ENCODE results near the gene LRCH4. TPM values are rescaled to one million over a fixed set of nuclear protein-coding genes. Genes with fewer than 3 reads are reported as not detected.
"Not testable (repeated sequence)": the region's sequence is repeated elsewhere in the genome, so short reads cannot be mapped to it uniquely, and the experiment has no call there.

Gene LRCH4
- total RNA-seq, 2 donors from 2014 or later: 23.0 to 46.2 TPM

DNA sequence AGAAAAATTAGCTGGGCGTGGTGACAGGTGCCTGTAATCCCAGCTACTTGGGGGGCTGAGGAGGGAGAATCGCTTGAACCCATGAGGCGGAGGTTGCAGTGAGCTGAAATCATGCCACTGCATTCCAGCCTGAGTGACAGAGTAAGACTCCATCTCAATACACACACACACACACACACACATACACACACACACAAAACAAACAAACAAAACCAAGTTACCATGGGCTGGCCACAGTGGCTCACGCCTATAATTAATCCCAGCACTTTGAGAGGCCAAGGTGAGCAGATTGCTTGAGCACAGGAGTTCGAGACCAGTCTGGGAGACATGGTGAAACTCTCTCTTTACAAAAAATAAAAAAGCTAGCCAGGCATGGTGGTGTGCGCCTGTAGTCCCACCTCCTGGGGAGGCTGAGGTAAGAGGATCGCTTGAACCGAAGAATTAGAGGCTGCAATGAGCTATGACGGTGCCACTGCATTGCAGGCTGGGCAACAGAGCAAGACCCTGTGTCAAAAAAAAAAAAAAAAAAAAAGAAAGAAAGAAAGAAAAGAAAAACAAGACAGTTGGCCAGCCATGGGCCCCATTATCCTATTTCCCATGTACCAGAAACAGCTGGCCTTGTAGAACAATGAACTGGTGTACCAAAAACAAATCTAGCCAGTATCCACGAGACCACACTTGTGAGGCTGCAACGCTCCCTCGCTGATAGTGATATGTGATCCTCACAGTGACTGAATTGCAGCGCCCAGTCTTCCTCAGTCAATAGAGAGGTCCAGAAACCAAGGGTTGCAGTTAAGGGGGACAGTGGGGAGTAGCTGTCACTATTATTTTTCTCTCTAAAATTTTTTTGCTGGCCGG lies 53.5 kb downstream of the LRCH4 start:
- H3K27ac ChIP-seq: no peak overlapping the region
- H3K36me3 ChIP-seq: no peaks in the 10 kb centered on the region
- H3K4me3 ChIP-seq: no peak overlapping the region
- no peaks in the 10 kb centered on the region for H3K4me1 ChIP-seq
- TF ChIP-seq, protein P1, sequence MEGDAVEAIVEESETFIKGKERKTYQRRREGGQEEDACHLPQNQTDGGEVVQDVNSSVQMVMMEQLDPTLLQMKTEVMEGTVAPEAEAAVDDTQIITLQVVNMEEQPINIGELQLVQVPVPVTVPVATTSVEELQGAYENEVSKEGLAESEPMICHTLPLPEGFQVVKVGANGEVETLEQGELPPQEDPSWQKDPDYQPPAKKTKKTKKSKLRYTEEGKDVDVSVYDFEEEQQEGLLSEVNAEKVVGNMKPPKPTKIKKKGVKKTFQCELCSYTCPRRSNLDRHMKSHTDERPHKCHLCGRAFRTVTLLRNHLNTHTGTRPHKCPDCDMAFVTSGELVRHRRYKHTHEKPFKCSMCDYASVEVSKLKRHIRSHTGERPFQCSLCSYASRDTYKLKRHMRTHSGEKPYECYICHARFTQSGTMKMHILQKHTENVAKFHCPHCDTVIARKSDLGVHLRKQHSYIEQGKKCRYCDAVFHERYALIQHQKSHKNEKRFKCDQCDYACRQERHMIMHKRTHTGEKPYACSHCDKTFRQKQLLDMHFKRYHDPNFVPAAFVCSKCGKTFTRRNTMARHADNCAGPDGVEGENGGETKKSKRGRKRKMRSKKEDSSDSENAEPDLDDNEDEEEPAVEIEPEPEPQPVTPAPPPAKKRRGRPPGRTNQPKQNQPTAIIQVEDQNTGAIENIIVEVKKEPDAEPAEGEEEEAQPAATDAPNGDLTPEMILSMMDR (IDR thresholded peaks at IDR 0.05): no peak
- no peaks in the 10 kb centered on the region for H3K9me3 ChIP-seq
- DNase-seq (ENCODE audit: low spot score): no peak
- H3K27me3 ChIP-seq: no peaks in the 10 kb centered on the region

DNA sequence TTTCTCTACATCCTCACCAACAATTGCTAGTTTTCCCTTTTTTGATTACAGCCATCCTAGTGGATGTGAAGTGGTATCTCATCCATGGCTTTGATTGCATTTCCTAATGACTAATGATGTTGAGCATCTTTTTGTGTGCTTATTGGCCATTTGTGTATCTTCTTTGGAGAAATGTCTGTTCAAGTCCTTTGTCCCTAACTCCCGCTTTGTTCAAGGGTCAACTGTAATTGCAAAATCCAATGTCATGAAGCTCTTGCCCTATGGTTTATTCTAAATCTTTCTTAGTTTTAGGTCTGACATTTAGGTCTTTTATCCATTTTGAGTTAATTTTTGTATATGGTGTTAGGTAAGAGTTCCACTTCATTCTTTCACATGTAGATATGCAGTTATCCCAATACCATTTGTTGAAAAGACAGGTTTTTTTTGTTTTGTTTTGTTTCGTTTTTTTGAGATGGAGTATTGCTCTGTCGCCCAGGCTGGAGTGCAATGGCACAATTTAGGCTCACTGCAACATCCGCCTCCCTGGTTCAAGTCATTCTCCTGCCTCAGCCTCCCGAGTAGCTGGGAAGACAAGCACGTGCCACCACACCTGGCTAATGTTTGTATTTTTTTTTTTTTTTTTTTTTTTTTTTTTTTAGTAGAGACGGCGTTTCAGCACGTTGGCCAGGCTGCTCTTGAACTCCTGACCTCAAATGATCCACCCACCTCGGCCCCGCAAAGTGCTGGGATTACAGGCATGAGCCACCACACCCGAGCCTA lies 57.6 kb downstream of the LRCH4 start:
- H3K9me3 ChIP-seq; H3K27ac ChIP-seq; DNase-seq (ENCODE audit: low spot score); H3K4me1 ChIP-seq; H3K27me3 ChIP-seq; H3K4me3 ChIP-seq; H3K36me3 ChIP-seq: not testable (repeated sequence)

Other genes starting within 250 kb of the LRCH4 start
- 1 to 10 TPM; 9.3 to 9.8 TPM for gene PILRB, start 228.0 kb downstream of the LRCH4 start, total RNA-seq
- gene PILRA, start 212.6 kb downstream of the LRCH4 start, total RNA-seq: 1 to 10 TPM; 2.6 to 6.2 TPM
- 1 to 10 TPM; 2.1 to 8.5 TPM for gene ZCWPW1, start 157.4 kb downstream of the LRCH4 start, total RNA-seq
- gene MEPCE, start 156.3 kb downstream of the LRCH4 start, total RNA-seq: 10 to 100 TPM; 12.6 to 21.9 TPM
- 10 to 100 TPM; 18.7 to 20.2 TPM for gene PPP1R35, start 149.6 kb downstream of the LRCH4 start, total RNA-seq
- not detected for gene SPACDR, start 121.9 kb downstream of the LRCH4 start, total RNA-seq
- 10 to 100 TPM; 26.2 to 34.6 TPM for gene TSC22D4, start 106.9 kb downstream of the LRCH4 start, total RNA-seq
- gene NYAP1, start 102.2 kb downstream of the LRCH4 start, total RNA-seq: 1 to 10 TPM in 1 of 2 donors, under 1 TPM in 1; 0.37 to 1.5 TPM
- 10 to 100 TPM; 16.4 to 25.8 TPM for gene AGFG2, start 46.9 kb downstream of the LRCH4 start, total RNA-seq
- not detected for gene SAP25, start 12.2 kb downstream of the LRCH4 start, total RNA-seq
- under 1 TPM in 1 of 2 donors, not detected in 1; 0.20 TPM for gene FBXO24, start 199 bp upstream of the LRCH4 start, total RNA-seq
- gene PCOLCE, start 16.2 kb upstream of the LRCH4 start, total RNA-seq: 10 to 100 TPM; 25.4 to 39.0 TPM
- gene MOSPD3, start 26.4 kb upstream of the LRCH4 start, total RNA-seq: 10 to 100 TPM; 11.8 to 13.5 TPM
- gene TFR2, start 55.4 kb upstream of the LRCH4 start, total RNA-seq: under 1 TPM in 1 of 2 donors, not detected in 1; 0.19 TPM
- not detected for gene ACTL6B, start 70.3 kb upstream of the LRCH4 start, total RNA-seq
- gene GNB2, start 87.6 kb upstream of the LRCH4 start, total RNA-seq: 100 to 1,000 TPM in 1 of 2 donors, 10 to 100 TPM in 1; 96.2 to 169 TPM
- gene GIGYF1, start 108.1 kb upstream of the LRCH4 start, total RNA-seq: 10 to 100 TPM; 13.4 to 17.4 TPM
- gene POP7, start 120.0 kb upstream of the LRCH4 start, total RNA-seq: 10 to 100 TPM; 19.1 to 28.7 TPM
- not detected for gene EPO, start 134.3 kb upstream of the LRCH4 start, total RNA-seq
- gene ZAN, start 147.5 kb upstream of the LRCH4 start, total RNA-seq: not detected
- gene EPHB4, start 241.4 kb upstream of the LRCH4 start, total RNA-seq: 10 to 100 TPM; 25.0 to 64.6 TPM

Data from right atrium auricular region (tissue), 2 donors.